Left lobe of liver (tissue), 2 donors: ENCODE data around the gene RGS17. TPM values are rescaled to one million over a fixed set of nuclear protein-coding genes. Genes with fewer than 3 reads are reported as not detected.
"Not testable (repeated sequence)": the region's sequence is repeated elsewhere in the genome, so short reads cannot be mapped to it uniquely, and the experiment has no call there.

Experiments
- ATAC-seq: fragments of 200-7000 bp; cut with Tn5 transposase; one replicate; pipeline ENCODE4 v1.9.1; 2020; ENCODE audit warnings: mild to moderate bottlenecking, moderate library complexity
- DNase-seq: peaks from one replicate; pipeline ENCODE4 v3.0.0-alpha.2; 2020; ENCODE audit warnings: low spot score
- total RNA-seq: library from RNA; stranded (reverse); gene quantifications from one replicate; pipeline ENCODE4 v1.2.1, GENCODE V29; 2021
- donor health status: DM: no; HTN: no; CAD: no; lungs with moderate emphysema.
- donor health status: DM: no; HTN: yes; CAD: no.

RGS17 gene
- total RNA-seq, 1 donor from 2014 or later: not detected

GRCh38 chr6:153043719-153044118, 87.4 kb downstream of the RGS17 start:
- no peak for DNase-seq
- no peak for ATAC-seq

- ATAC-seq (no peak), DNase-seq (no peak)
Observed at GRCh38 chr6:153038378-153039057, 92.6 kb downstream of the RGS17 start.

- no peak for ATAC-seq
- no peak for DNase-seq
Observed at GRCh38 chr6:153034139-153034538, 96.9 kb downstream of the RGS17 start.

GRCh38 chr6:153032255-153032882, 98.7 kb downstream of the RGS17 start:
- ATAC-seq (peak; percentile 57), DNase-seq (no peak)

GRCh38 chr6:153031335-153031955, 99.6 kb downstream of the RGS17 start:
- no peak for DNase-seq
- no peak for ATAC-seq

- ATAC-seq (peak; percentile 82), DNase-seq (no peak)
Observed at GRCh38 chr6:153028963-153029362, 102.1 kb downstream of the RGS17 start.

GRCh38 chr6:153028286-153028685, 102.8 kb downstream of the RGS17 start:
- ATAC-seq (no peak), DNase-seq (no peak)

- ATAC-seq (no peak), DNase-seq (no peak)
Observed at GRCh38 chr6:153027480-153027879, 103.6 kb downstream of the RGS17 start.

- DNase-seq (no peak), ATAC-seq (no peak)
Observed at GRCh38 chr6:153024709-153025017, 106.4 kb downstream of the RGS17 start.

- ATAC-seq: peak; percentile 96
- no peak for DNase-seq
Observed at GRCh38 chr6:153023977-153024708, 106.9 kb downstream of the RGS17 start.

- ATAC-seq (no peak), DNase-seq (no peak)
Observed at GRCh38 chr6:153018355-153018754, 112.7 kb downstream of the RGS17 start.

- DNase-seq (no peak), ATAC-seq (no peak)
Observed at GRCh38 chr6:153016846-153017245, 114.2 kb downstream of the RGS17 start.

- ATAC-seq (no peak), DNase-seq (no peak)
Observed at GRCh38 chr6:153015094-153015640, 115.9 kb downstream of the RGS17 start.

- ATAC-seq (no peak), DNase-seq (no peak)
Observed at GRCh38 chr6:153013438-153013837, 117.6 kb downstream of the RGS17 start.

- ATAC-seq: no peak
- no peak for DNase-seq
Observed at GRCh38 chr6:153012856-153013255, 118.2 kb downstream of the RGS17 start.

GRCh38 chr6:153003366-153003690, 127.8 kb downstream of the RGS17 start:
- ATAC-seq (peak; percentile 4), DNase-seq (no peak)

- DNase-seq (peak; percentile 95), ATAC-seq (peak; percentile 98)
Observed at GRCh38 chr6:153002613-153003365, 128.3 kb downstream of the RGS17 start, which contains the start of gene MTRF1L. Gene MTRF1L (minus strand): TSS chr6:153002709. CDS start chr6:153002685, 24 bp downstream.

GRCh38 chr6:153001767-153002612, 129.1 kb downstream of the RGS17 start:
- ATAC-seq (peak; percentile 17), DNase-seq (no peak)

GRCh38 chr6:153000790-153001189, 130.3 kb downstream of the RGS17 start:
- not testable (repeated sequence) for DNase-seq, ATAC-seq

- ATAC-seq (no peak), DNase-seq (no peak)
Observed at GRCh38 chr6:153000243-153000642, 130.8 kb downstream of the RGS17 start.
